ENCODE measurements around the gene SART1. TPM values are rescaled to one million over a fixed set of nuclear protein-coding genes. Genes with fewer than 3 reads are reported as not detected.

The SART1 gene
- total RNA-seq, 4 donors from 2014 or later, result 27.6 to 35.0 (median 33.1) TPM

GRCh38 chr11:65953471-65953870 lies 8.1 kb upstream of the SART1 start:
- Histone ChIP-seq H3K4me3 (no peak overlapping the region), H3K9me3 (no peaks in the 10 kb centered on the region), H3K36me3 (no peaks in the 10 kb centered on the region), H3K4me1 (peaks cover 0 to 10% (median 0%) of the 10 kb centered on the region in 3 donors), H3K27me3 (peaks cover 0 to 20% (median 0%) of the 10 kb centered on the region in 4 donors), H3K27ac (no peak overlapping the region)
- WGBS, 2 donors, result 89 to 91% methylated on average over 4 to 8 of the region's 20 CpGs
- intact Hi-C loops (cut with DNase I), result no loop called here
- TF ChIP-seq POLR2A (IDR thresholded peaks at IDR 0.05), result no peak
- no peak for DNase-seq

DNA sequence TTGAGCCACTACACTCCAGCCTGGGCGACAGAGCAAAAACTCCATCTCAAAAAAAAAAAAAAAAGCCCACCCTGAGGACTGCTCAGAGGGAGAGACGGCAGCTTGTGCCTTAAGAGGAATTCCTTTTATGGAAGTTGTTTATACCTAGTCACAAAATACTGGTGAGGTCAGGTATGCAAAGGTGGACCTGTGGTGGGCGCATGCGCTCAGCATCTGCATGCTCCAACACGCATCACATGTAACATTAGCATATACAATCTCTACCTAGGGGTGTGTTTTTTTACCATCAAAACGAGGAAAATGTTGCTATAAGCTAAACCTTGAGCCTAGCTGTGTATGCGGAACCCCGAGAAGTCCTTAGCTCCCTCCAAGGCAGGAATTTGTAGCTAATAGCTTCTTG lies 6.8 kb upstream of the SART1 start:
- peaks cover 0 to 20% (median 0%) of the 10 kb centered on the region in 4 donors for H3K27me3 ChIP-seq
- no peaks in the 10 kb centered on the region for H3K36me3 ChIP-seq
- H3K4me3 ChIP-seq, result no peak overlapping the region
- no peaks in the 10 kb centered on the region for H3K9me3 ChIP-seq
- peaks cover 0 to 10% (median 0%) of the 10 kb centered on the region in 3 donors for H3K4me1 ChIP-seq
- H3K27ac ChIP-seq, result no peak overlapping the region
- DNase-seq, result no peak
- TF ChIP-seq, protein P1, sequence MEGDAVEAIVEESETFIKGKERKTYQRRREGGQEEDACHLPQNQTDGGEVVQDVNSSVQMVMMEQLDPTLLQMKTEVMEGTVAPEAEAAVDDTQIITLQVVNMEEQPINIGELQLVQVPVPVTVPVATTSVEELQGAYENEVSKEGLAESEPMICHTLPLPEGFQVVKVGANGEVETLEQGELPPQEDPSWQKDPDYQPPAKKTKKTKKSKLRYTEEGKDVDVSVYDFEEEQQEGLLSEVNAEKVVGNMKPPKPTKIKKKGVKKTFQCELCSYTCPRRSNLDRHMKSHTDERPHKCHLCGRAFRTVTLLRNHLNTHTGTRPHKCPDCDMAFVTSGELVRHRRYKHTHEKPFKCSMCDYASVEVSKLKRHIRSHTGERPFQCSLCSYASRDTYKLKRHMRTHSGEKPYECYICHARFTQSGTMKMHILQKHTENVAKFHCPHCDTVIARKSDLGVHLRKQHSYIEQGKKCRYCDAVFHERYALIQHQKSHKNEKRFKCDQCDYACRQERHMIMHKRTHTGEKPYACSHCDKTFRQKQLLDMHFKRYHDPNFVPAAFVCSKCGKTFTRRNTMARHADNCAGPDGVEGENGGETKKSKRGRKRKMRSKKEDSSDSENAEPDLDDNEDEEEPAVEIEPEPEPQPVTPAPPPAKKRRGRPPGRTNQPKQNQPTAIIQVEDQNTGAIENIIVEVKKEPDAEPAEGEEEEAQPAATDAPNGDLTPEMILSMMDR (IDR thresholded peaks at IDR 0.05), result no peak
- TF ChIP-seq POLR2A (IDR thresholded peaks at IDR 0.05), result no peak
- intact Hi-C loops (cut with DNase I), result no loop called here
- 47 to 59% methylated on average over 8 of the region's 8 CpGs for WGBS, 2 donors

DNA sequence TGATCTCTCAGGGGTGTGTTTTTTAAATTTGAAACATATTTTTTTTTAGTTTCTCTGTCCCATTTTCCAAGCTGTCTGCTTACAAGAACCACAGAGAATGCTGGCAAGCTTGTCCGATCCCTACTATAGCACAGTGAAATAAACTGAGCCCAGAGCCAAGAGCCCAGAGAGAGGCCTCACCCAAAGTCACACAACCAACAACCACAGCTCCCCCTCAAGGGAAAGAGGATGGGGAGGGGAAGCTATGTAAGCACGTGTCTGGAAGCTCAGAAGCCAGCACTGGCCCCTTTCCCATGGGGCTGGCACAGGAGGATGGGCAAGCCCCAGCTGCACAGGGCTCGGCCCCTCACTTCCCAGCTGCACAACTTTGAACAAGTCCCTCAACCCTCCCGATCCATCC lies 3.2 kb upstream of the SART1 start:
- no peak for DNase-seq

DNA sequence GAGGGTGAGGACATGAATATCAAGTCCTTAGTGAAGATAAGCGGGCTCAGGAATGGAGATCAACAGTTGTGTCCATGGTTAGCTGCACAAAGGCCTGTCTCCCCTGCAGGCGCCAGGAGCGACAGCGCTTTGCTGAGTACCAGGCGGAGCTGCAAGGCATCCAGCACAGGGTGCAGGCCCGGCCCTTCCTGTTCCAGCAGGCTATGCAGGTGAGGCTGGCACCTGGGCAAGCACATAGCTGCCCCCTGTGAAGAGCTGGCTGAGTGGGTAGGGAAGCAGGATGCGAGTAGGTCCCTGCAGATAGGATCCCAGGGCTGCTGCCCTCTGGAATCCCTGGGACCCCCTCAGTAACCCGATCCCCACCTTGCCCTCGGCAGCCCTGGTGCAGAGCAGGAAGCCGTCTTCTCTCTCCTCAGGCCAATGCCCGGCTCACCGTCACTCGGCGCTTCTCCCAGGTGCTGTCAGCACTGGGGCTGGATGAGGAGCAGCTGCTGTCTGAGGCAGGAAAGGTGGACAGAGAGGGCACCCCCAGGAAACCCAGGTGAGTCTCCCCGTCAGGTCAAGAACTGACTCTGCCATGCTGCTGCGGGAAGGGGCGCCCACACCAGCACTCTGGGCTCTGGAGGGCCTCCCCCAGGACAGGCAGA lies 2.6 kb upstream of the SART1 start:
- Histone ChIP-seq H3K9me3 (no peaks in the 10 kb centered on the region), H3K4me3 (no peak overlapping the region), H3K27ac (no peak overlapping the region), H3K27me3 (peaks cover 0 to 15% (median 0%) of the 10 kb centered on the region in 4 donors), H3K4me1 (peaks cover 16 to 26% (median 20%) of the 10 kb centered on the region in 3 donors), H3K36me3 (peaks cover 0 to 2% (median 0%) of the 10 kb centered on the region in 3 donors)
- intact Hi-C loops (cut with DNase I), result no loop called here
- 69 to 78% methylated on average over 9 to 11 of the region's 17 CpGs for WGBS, 2 donors
- no peak for DNase-seq
- TF ChIP-seq, protein P1 (IDR thresholded peaks at IDR 0.05), result no peak
- TF ChIP-seq POLR2A (IDR thresholded peaks at IDR 0.05), result no peak

More for the DNA sequence above, 3.2 kb upstream of the SART1 start:
- intact Hi-C loops (cut with DNase I), result no loop called here
- 17 to 86% methylated on average over 1 to 2 of the region's 4 CpGs for WGBS, 2 donors
- no peak overlapping the region for H3K4me3 ChIP-seq
- no peaks in the 10 kb centered on the region for H3K36me3 ChIP-seq
- no peaks in the 10 kb centered on the region for H3K9me3 ChIP-seq
- peaks cover 10 to 20% (median 14%) of the 10 kb centered on the region in 3 donors for H3K4me1 ChIP-seq
- TF ChIP-seq, protein P1 (IDR thresholded peaks at IDR 0.05), result no peak
- no peak for TF ChIP-seq POLR2A (IDR thresholded peaks at IDR 0.05)
- peaks cover 0 to 20% (median 0%) of the 10 kb centered on the region in 4 donors for H3K27me3 ChIP-seq
- no peak overlapping the region for H3K27ac ChIP-seq

DNA sequence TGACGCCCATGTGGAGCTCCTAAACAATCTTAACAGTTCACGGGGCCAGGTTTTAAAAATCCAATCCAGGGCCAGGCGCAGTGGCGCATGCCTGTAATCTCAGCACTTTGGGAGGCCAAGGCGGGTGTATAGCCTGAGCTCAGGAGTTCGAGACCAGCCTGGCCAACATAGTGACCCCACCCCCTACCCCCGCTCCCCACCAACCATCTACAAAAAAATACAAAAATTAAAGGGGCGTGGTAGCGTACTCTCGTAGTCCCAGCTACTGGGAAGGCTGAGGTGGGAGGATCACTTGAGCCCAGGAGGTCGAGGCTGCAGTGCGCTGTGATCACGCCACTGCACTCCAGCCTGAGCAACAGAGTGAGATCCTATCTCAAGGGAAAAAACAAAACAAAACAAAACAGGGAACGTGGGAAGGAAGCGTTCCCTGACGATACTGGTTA lies 689 bp upstream of the SART1 start:
- H3K9me3 ChIP-seq, result no peaks in the 10 kb centered on the region
- WGBS, 2 donors, result 35 to 41% methylated on average over 13 of the region's 16 CpGs
- H3K36me3 ChIP-seq, result peaks cover 15 to 22% (median 18%) of the 10 kb centered on the region in 3 donors
- intact Hi-C loops (cut with DNase I), result no loop called here
- peak overlapping the region; percentile 64 to 98 (median 86) for H3K4me3 ChIP-seq
- no peak for DNase-seq
- H3K27ac ChIP-seq, result peak overlapping the region; percentile 86 to 95 (median 94)
- peaks cover 17 to 33% (median 24%) of the 10 kb centered on the region in 3 donors for H3K4me1 ChIP-seq
- TF ChIP-seq POLR2A (IDR thresholded peaks at IDR 0.05), result no peak
- peaks cover 0 to under 1% (median 0%) of the 10 kb centered on the region in 4 donors for H3K27me3 ChIP-seq

- Histone ChIP-seq H3K27me3 (no peaks in the 10 kb centered on the region), H3K27ac (peak overlapping the region; percentile 86 to 95 (median 94)), H3K4me3 (peak overlapping the region; percentile 64 to 98 (median 86)), H3K9me3 (no peaks in the 10 kb centered on the region), H3K4me1 (peaks cover 17 to 33% (median 24%) of the 10 kb centered on the region in 3 donors), H3K36me3 (peaks cover 28 to 35% (median 31%) of the 10 kb centered on the region in 3 donors)
- WGBS, 2 donors, result 14 to 22% methylated on average over 5 of the region's 13 CpGs
- no peak for DNase-seq
- intact Hi-C loops (cut with DNase I), result no loop called here
- TF ChIP-seq POLR2A (IDR thresholded peaks at IDR 0.05), result no peak
- TF ChIP-seq, protein P1 (IDR thresholded peaks at IDR 0.05), result no peak
Observed at GRCh38 chr11:65962141-65962564, 619 bp downstream of the SART1 start.

All from esophagus squamous epithelium (tissue), 5 donors.